Activated T-helper 17 cell treated with anti-CD3 and anti-CD28 coated beads, Interleukin-2, amount 50 U/mL, for 72 hours (primary cell): ENCODE measurements around the gene PEX1. TPM values are rescaled to one million over a fixed set of nuclear protein-coding genes. Genes with fewer than 3 reads are reported as not detected.
"Not testable (repeated sequence)": the region's sequence is repeated elsewhere in the genome, so short reads cannot be mapped to it uniquely, and the experiment has no call there.

Experiments
- ATAC-seq: fragments of 150-1000 bp; cut with Tn5 transposase; replicated peaks from 2 replicates; pipeline ENCODE4 v1.10.0; 2021; ENCODE audit warnings: mild to moderate bottlenecking, moderate library complexity
- H3K27ac Mint-ChIP-seq: one replicate; pipeline ENCODE4 v1.8.0; 2022; ENCODE audit warnings: mixed read lengths
- H3K27me3 Mint-ChIP-seq: one replicate; pipeline ENCODE4 v1.8.0; 2022; ENCODE audit warnings: mixed read lengths
- H3K36me3 Mint-ChIP-seq: one replicate; pipeline ENCODE4 v1.8.0; 2022; ENCODE audit warnings: low read depth, mild to moderate bottlenecking, mixed read lengths
- H3K4me1 Mint-ChIP-seq: one replicate; pipeline ENCODE4 v1.8.0; 2022; ENCODE audit warnings: mixed read lengths
- H3K4me3 Mint-ChIP-seq: one replicate; pipeline ENCODE4 v1.8.0; 2022; ENCODE audit warnings: mild to moderate bottlenecking, mixed read lengths
- H3K9me3 Mint-ChIP-seq: one replicate; pipeline ENCODE4 v1.8.0; 2022; ENCODE audit warnings: mixed read lengths
- total RNA-seq, 2 donors: library from RNA; stranded (reverse); gene quantifications; one replicate each; pipeline ENCODE4 v1.2.3, GENCODE V29; 2022

PEX1 gene
- 10 to 100 TPM; 10.9 to 12.8 TPM for total RNA-seq

- Mint-ChIP-seq H3K4me3 (peak within 1 kb of the TSS; percentile 99), H3K9me3 (no peaks in the 10 kb centered on the region)
- peak; percentile 95 for ATAC-seq
Measured at GRCh38 chr7:92528188-92528957, at the start of gene PEX1, which contains the start of gene RBM48. Gene PEX1, minus strand, starts transcription at chr7:92528520. Its CDS starts 85 bp downstream, at chr7:92528435. Gene RBM48, plus strand, starts transcription at chr7:92528795. Its CDS starts 19 bp downstream, at chr7:92528814.

GRCh38 chr7:92576296-92576695, 48.0 kb upstream of the PEX1 start:
- no peak for ATAC-seq
- no peaks in the 10 kb centered on the region for H3K9me3 Mint-ChIP-seq
- H3K27ac Mint-ChIP-seq, result no peak overlapping the region
- H3K36me3 Mint-ChIP-seq, result peaks cover 90% of the 10 kb centered on the region
- no peak overlapping the region for H3K4me3 Mint-ChIP-seq
- H3K4me1 Mint-ChIP-seq, result peaks cover 10% of the 10 kb centered on the region
- H3K27me3 Mint-ChIP-seq, result no peaks in the 10 kb centered on the region

More at GRCh38 chr7:92528188-92528957, at the start of gene PEX1, which contains the start of gene RBM48:
- Mint-ChIP-seq H3K36me3 (peaks cover 54% of the 10 kb centered on the region), H3K4me1 (peaks cover 21% of the 10 kb centered on the region), H3K27ac (peak within 1 kb of the TSS; percentile 96), H3K27me3 (no peaks in the 10 kb centered on the region)

GRCh38 chr7:92569137-92569536, 40.8 kb upstream of the PEX1 start:
- Mint-ChIP-seq H3K27ac (no peak overlapping the region), H3K27me3 (no peaks in the 10 kb centered on the region), H3K4me1 (peaks cover 2% of the 10 kb centered on the region), H3K36me3 (peaks cover 89% of the 10 kb centered on the region), H3K9me3 (no peaks in the 10 kb centered on the region), H3K4me3 (no peak overlapping the region)
- no peak for ATAC-seq

GRCh38 chr7:92567460-92567859, 39.1 kb upstream of the PEX1 start:
- Mint-ChIP-seq H3K27me3 (no peaks in the 10 kb centered on the region), H3K27ac (no peak overlapping the region), H3K4me1 (no peaks in the 10 kb centered on the region), H3K9me3 (no peaks in the 10 kb centered on the region), H3K36me3 (peaks cover 95% of the 10 kb centered on the region), H3K4me3 (no peak overlapping the region)
- no peak for ATAC-seq

GRCh38 chr7:92563345-92563744, 35.0 kb upstream of the PEX1 start:
- Mint-ChIP-seq H3K27ac (peak overlapping the region; percentile 26), H3K4me3 (no peak overlapping the region), H3K36me3 (peaks cover 88% of the 10 kb centered on the region), H3K27me3 (no peaks in the 10 kb centered on the region), H3K4me1 (no peaks in the 10 kb centered on the region), H3K9me3 (no peaks in the 10 kb centered on the region)
- ATAC-seq, result no peak

GRCh38 chr7:92560602-92561001, 32.3 kb upstream of the PEX1 start:
- Mint-ChIP-seq H3K4me1 (no peaks in the 10 kb centered on the region), H3K4me3 (no peak overlapping the region), H3K36me3 (peaks cover 71% of the 10 kb centered on the region), H3K9me3 (no peaks in the 10 kb centered on the region), H3K27ac (no peak overlapping the region), H3K27me3 (no peaks in the 10 kb centered on the region)
- no peak for ATAC-seq

- Mint-ChIP-seq H3K27me3 (no peaks in the 10 kb centered on the region), H3K4me3 (no peak overlapping the region), H3K36me3 (peaks cover 46% of the 10 kb centered on the region), H3K27ac (peak overlapping the region; percentile 39), H3K4me1 (no peaks in the 10 kb centered on the region), H3K9me3 (no peaks in the 10 kb centered on the region)
- ATAC-seq, result no peak
Measured at GRCh38 chr7:92557808-92558362, 29.6 kb upstream of the PEX1 start.

GRCh38 chr7:92557249-92557648, 28.9 kb upstream of the PEX1 start:
- Mint-ChIP-seq H3K27me3 (no peaks in the 10 kb centered on the region), H3K27ac (no peak overlapping the region), H3K4me3 (no peak overlapping the region), H3K4me1 (no peaks in the 10 kb centered on the region), H3K9me3 (no peaks in the 10 kb centered on the region), H3K36me3 (peaks cover 39% of the 10 kb centered on the region)
- ATAC-seq, result no peak

GRCh38 chr7:92550194-92550593, 21.9 kb upstream of the PEX1 start:
- Mint-ChIP-seq H3K36me3 (no peaks in the 10 kb centered on the region), H3K4me3 (no peak overlapping the region), H3K9me3 (no peaks in the 10 kb centered on the region), H3K27me3 (no peaks in the 10 kb centered on the region), H3K4me1 (no peaks in the 10 kb centered on the region), H3K27ac (no peak overlapping the region)
- ATAC-seq, result no peak

- no peaks in the 10 kb centered on the region for H3K36me3 Mint-ChIP-seq
- H3K27me3 Mint-ChIP-seq, result no peaks in the 10 kb centered on the region
- no peak overlapping the region for H3K27ac Mint-ChIP-seq
- ATAC-seq, result no peak
- H3K4me1 Mint-ChIP-seq, result no peaks in the 10 kb centered on the region
- H3K4me3 Mint-ChIP-seq, result no peak overlapping the region
- no peaks in the 10 kb centered on the region for H3K9me3 Mint-ChIP-seq
Measured at GRCh38 chr7:92547579-92547978, 19.3 kb upstream of the PEX1 start.

GRCh38 chr7:92546856-92547497, 18.7 kb upstream of the PEX1 start:
- no peaks in the 10 kb centered on the region for H3K4me1 Mint-ChIP-seq
- ATAC-seq, result no peak

GRCh38 chr7:92545116-92545515, 16.8 kb upstream of the PEX1 start:
- not testable (repeated sequence) for H3K9me3 Mint-ChIP-seq, ATAC-seq, H3K4me1 Mint-ChIP-seq, H3K36me3 Mint-ChIP-seq, H3K4me3 Mint-ChIP-seq, H3K27ac Mint-ChIP-seq, H3K27me3 Mint-ChIP-seq

More at GRCh38 chr7:92546856-92547497, 18.7 kb upstream of the PEX1 start:
- Mint-ChIP-seq H3K4me3 (no peak overlapping the region), H3K9me3 (no peaks in the 10 kb centered on the region), H3K36me3 (no peaks in the 10 kb centered on the region), H3K27ac (no peak overlapping the region), H3K27me3 (no peaks in the 10 kb centered on the region)

- H3K27me3 Mint-ChIP-seq, H3K27ac Mint-ChIP-seq, ATAC-seq, H3K4me1 Mint-ChIP-seq, H3K4me3 Mint-ChIP-seq, H3K9me3 Mint-ChIP-seq: not testable (repeated sequence)
- H3K36me3 Mint-ChIP-seq, result peaks cover 10% of the 10 kb centered on the region
Measured at GRCh38 chr7:92543542-92543941, 15.2 kb upstream of the PEX1 start.

GRCh38 chr7:92534572-92534971, 6.3 kb upstream of the PEX1 start:
- Mint-ChIP-seq H3K4me1 (peaks cover 13% of the 10 kb centered on the region), H3K9me3 (no peaks in the 10 kb centered on the region), H3K27ac (no peak overlapping the region), H3K4me3 (no peak overlapping the region), H3K36me3 (peaks cover 97% of the 10 kb centered on the region), H3K27me3 (no peaks in the 10 kb centered on the region)
- ATAC-seq, result no peak

- H3K36me3 Mint-ChIP-seq, result peaks cover 59% of the 10 kb centered on the region
- H3K27ac Mint-ChIP-seq, result peak overlapping the region; percentile 96
- H3K27me3 Mint-ChIP-seq, result no peaks in the 10 kb centered on the region
- H3K9me3 Mint-ChIP-seq, result no peaks in the 10 kb centered on the region
- ATAC-seq, result peak; percentile 1
- peaks cover 21% of the 10 kb centered on the region for H3K4me1 Mint-ChIP-seq
- H3K4me3 Mint-ChIP-seq, result peak overlapping the region; percentile 99
Measured at GRCh38 chr7:92528958-92529264, 591 bp upstream of the PEX1 start.
